SK-N-SH (cell line): ENCODE results near the gene PSMD1.

Experiments
- EP300 ChIP-seq, 2 experiments: IDR thresholded peaks; 2 replicates each; pipeline versions ENCODE4 v1.4.0 to v1.6.1; 2012; ENCODE audit warnings: borderline replicate concordance in 1 of 2, low read depth in 1 of 2, low read length in 1 of 2
- FOXJ3 ChIP-seq: sonication (generic); formaldehyde crosslinking; IDR thresholded peaks from 2 replicates; pipeline ENCODE4 v1.5.1; 2020; ENCODE audit warnings: mild to moderate bottlenecking, missing genetic modification reagents
- GABPA ChIP-seq: IDR thresholded peaks from 2 replicates; pipeline ENCODE4 v1.4.0; 2012; ENCODE audit warnings: low read depth, mild to moderate bottlenecking
- RFX5 ChIP-seq: IDR thresholded peaks from 2 replicates; pipeline ENCODE4 v1.6.1; 2012; ENCODE audit warnings: mild to moderate bottlenecking, improper control_type of control experiment, low read length
- RXRA ChIP-seq: IDR thresholded peaks from 2 replicates; pipeline ENCODE4 v1.4.0; 2012; ENCODE audit warnings: low read depth, mild to moderate bottlenecking, borderline replicate concordance
- TAF1 ChIP-seq: IDR thresholded peaks from 2 replicates; pipeline ENCODE4 v1.6.1; 2012; ENCODE audit warnings: low read depth, mild to moderate bottlenecking, low read length, moderate library complexity, borderline replicate concordance
- TEAD4 ChIP-seq: IDR thresholded peaks from 2 replicates; pipeline ENCODE4 v1.4.0; 2012; ENCODE audit warnings: mild to moderate bottlenecking, borderline replicate concordance; ENCODE audit not compliant: insufficient read depth
- TF ChIP-seq, protein P1 (sequence below): fragments of 200-600 bp; sonication (generic); IDR thresholded peaks from 2 replicates; pipeline ENCODE4 v1.6.1; 2017; ENCODE audit warnings: antibody characterized with exemption, mild to moderate bottlenecking, moderate library complexity
- TF ChIP-seq, protein P2 (sequence below): fragments of 150-350 bp; IDR thresholded peaks from 2 replicates; pipeline ENCODE4 v1.6.1; 2017; ENCODE audit warnings: antibody characterized with exemption, low read length, low read depth, borderline replicate concordance

DNA sequence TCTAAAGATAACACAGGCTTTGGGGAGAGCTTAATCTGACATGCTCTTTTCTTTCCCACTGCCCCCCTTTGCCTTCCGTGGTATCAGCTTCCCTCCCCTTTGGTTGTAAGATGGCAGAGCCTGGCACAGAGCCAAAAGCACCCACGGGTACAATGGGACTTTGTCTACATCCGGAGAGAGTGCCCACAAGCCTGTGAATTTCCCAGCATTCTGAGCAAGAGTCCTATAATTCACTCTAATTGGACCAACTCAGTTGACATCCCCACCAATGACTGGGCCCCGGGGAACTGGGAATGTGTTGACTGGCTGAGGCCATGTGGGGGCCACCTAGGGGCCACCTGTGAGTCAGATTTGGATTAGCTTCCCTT, 39.5 kb upstream of the PSMD1 start:
- TF ChIP-seq, protein P1, sequence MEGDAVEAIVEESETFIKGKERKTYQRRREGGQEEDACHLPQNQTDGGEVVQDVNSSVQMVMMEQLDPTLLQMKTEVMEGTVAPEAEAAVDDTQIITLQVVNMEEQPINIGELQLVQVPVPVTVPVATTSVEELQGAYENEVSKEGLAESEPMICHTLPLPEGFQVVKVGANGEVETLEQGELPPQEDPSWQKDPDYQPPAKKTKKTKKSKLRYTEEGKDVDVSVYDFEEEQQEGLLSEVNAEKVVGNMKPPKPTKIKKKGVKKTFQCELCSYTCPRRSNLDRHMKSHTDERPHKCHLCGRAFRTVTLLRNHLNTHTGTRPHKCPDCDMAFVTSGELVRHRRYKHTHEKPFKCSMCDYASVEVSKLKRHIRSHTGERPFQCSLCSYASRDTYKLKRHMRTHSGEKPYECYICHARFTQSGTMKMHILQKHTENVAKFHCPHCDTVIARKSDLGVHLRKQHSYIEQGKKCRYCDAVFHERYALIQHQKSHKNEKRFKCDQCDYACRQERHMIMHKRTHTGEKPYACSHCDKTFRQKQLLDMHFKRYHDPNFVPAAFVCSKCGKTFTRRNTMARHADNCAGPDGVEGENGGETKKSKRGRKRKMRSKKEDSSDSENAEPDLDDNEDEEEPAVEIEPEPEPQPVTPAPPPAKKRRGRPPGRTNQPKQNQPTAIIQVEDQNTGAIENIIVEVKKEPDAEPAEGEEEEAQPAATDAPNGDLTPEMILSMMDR, result no peak
- no peak for TF ChIP-seq EP300 (IDR thresholded peaks at IDR 0.05; ENCODE audit: borderline replicate concordance in 1 of 2, low read depth in 1 of 2, low read length in 1 of 2)
- no peak for TF ChIP-seq FOXJ3 (CRISPR knock-in tag)
- no peak for TF ChIP-seq RFX5
- TF ChIP-seq, protein P2, sequence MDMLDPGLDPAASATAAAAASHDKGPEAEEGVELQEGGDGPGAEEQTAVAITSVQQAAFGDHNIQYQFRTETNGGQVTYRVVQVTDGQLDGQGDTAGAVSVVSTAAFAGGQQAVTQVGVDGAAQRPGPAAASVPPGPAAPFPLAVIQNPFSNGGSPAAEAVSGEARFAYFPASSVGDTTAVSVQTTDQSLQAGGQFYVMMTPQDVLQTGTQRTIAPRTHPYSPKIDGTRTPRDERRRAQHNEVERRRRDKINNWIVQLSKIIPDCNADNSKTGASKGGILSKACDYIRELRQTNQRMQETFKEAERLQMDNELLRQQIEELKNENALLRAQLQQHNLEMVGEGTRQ, result no peak
- TF ChIP-seq TEAD4, result no peak
- no peak for TF ChIP-seq RXRA
- TF ChIP-seq GABPA, result no peak
- TF ChIP-seq TAF1, result no peak
